Duodenal mucosa (tissue), 2 donors: Measurements from ENCODE around the gene MACROD2.
A peak's percentile ranks its signal among the peaks of the same experiment; 100 is the strongest.
"Not testable (repeated sequence)": the region's sequence is repeated elsewhere in the genome, so short reads cannot be mapped to it uniquely, and the experiment has no call there.

Source experiments
- H3K27ac ChIP-seq: one replicate; pipeline ENCODE4 v1.7.0; 2013; ENCODE audit warnings: low read depth, low read length
- H3K27me3 ChIP-seq, 2 donors: one replicate each; pipeline ENCODE4 v1.7.0; 2013; ENCODE audit warnings: low read length in 2 of 2, control low read depth in 1 of 2; ENCODE audit not compliant: insufficient read depth in 2 of 2, control insufficient read depth in 1 of 2
- H3K36me3 ChIP-seq, 2 donors: one replicate each; pipeline ENCODE4 v1.7.0; 2013; ENCODE audit warnings: low read length in 2 of 2, control low read depth in 1 of 2; ENCODE audit not compliant: insufficient read depth in 2 of 2, control insufficient read depth in 1 of 2
- H3K4me1 ChIP-seq, 2 donors: one replicate each; pipeline ENCODE4 v1.7.0; 2013; ENCODE audit warnings: low read length in 2 of 2, control low read depth in 1 of 2; ENCODE audit not compliant: insufficient read depth in 2 of 2, control insufficient read depth in 1 of 2
- H3K4me3 ChIP-seq, 2 donors: one replicate each; pipeline ENCODE4 v1.7.0; 2013; ENCODE audit warnings: low read length in 2 of 2, low read depth in 1 of 2
- H3K9ac ChIP-seq, 2 donors: one replicate each; pipeline ENCODE4 v1.7.0; 2013; ENCODE audit warnings: low read length in 2 of 2, low read depth in 1 of 2
- H3K9me3 ChIP-seq, 2 donors: one replicate each; pipeline ENCODE4 v1.7.0; 2013; ENCODE audit warnings: low read length in 2 of 2, control low read depth in 1 of 2; ENCODE audit not compliant: control insufficient read depth in 1 of 2

The MACROD2 gene

GRCh38 chr20:13996265-13996664 is 949 bp downstream of the MACROD2 start:
- Histone ChIP-seq H3K27me3 (no peaks in the 10 kb centered on the region), H3K4me1 (peaks cover 0 to 4% of the 10 kb centered on the region in 2 donors), H3K9ac (peak overlapping the region; percentile 25 to 42), H3K36me3 (no peaks in the 10 kb centered on the region), H3K9me3 (peaks cover 5 to 13% of the 10 kb centered on the region in 2 donors), H3K27ac (no peak overlapping the region), H3K4me3 (peak overlapping the region; percentile 76 to 77)

GRCh38 chr20:14000917-14001316 is 5.6 kb downstream of the MACROD2 start:
- no peaks in the 10 kb centered on the region for H3K36me3 ChIP-seq
- H3K4me1 ChIP-seq: peaks cover 0 to 4% of the 10 kb centered on the region in 2 donors
- H3K27ac ChIP-seq: no peak overlapping the region
- no peak overlapping the region for H3K9ac ChIP-seq
- no peaks in the 10 kb centered on the region for H3K27me3 ChIP-seq
- H3K9me3 ChIP-seq: no peaks in the 10 kb centered on the region
- H3K4me3 ChIP-seq: no peak overlapping the region

- no peak overlapping the region for H3K27ac ChIP-seq
- H3K4me1 ChIP-seq: no peaks in the 10 kb centered on the region
- no peaks in the 10 kb centered on the region for H3K9me3 ChIP-seq
- no peaks in the 10 kb centered on the region for H3K36me3 ChIP-seq
- H3K4me3 ChIP-seq: no peak overlapping the region
- H3K27me3 ChIP-seq: no peaks in the 10 kb centered on the region
- H3K9ac ChIP-seq: no peak overlapping the region
These were observed 10.7 kb downstream of the MACROD2 start for GRCh38 chr20:14005996-14006395.

- Histone ChIP-seq H3K4me1 (no peaks in the 10 kb centered on the region), H3K27ac (no peak overlapping the region), H3K27me3 (no peaks in the 10 kb centered on the region), H3K9ac (no peak overlapping the region), H3K9me3 (peaks cover 0 to 7% of the 10 kb centered on the region in 2 donors), H3K4me3 (no peak overlapping the region), H3K36me3 (no peaks in the 10 kb centered on the region)
These were observed 13.9 kb downstream of the MACROD2 start for GRCh38 chr20:14009208-14009607.

- H3K27ac ChIP-seq: no peak overlapping the region
These were observed 17.4 kb downstream of the MACROD2 start for GRCh38 chr20:14012671-14013070.

GRCh38 chr20:14030991-14031390 is 35.7 kb downstream of the MACROD2 start:
- no peaks in the 10 kb centered on the region for H3K4me1 ChIP-seq
- no peak overlapping the region for H3K9ac ChIP-seq
- no peak overlapping the region for H3K27ac ChIP-seq
- no peaks in the 10 kb centered on the region for H3K9me3 ChIP-seq
- H3K36me3 ChIP-seq: no peaks in the 10 kb centered on the region
- no peak overlapping the region for H3K4me3 ChIP-seq
- no peaks in the 10 kb centered on the region for H3K27me3 ChIP-seq

More at GRCh38 chr20:14012671-14013070, 17.4 kb downstream of the MACROD2 start:
- Histone ChIP-seq H3K27me3 (no peaks in the 10 kb centered on the region), H3K9ac (no peak overlapping the region), H3K9me3 (peaks cover 0 to 7% of the 10 kb centered on the region in 2 donors), H3K36me3 (no peaks in the 10 kb centered on the region), H3K4me3 (no peak overlapping the region), H3K4me1 (no peaks in the 10 kb centered on the region)

DNA sequence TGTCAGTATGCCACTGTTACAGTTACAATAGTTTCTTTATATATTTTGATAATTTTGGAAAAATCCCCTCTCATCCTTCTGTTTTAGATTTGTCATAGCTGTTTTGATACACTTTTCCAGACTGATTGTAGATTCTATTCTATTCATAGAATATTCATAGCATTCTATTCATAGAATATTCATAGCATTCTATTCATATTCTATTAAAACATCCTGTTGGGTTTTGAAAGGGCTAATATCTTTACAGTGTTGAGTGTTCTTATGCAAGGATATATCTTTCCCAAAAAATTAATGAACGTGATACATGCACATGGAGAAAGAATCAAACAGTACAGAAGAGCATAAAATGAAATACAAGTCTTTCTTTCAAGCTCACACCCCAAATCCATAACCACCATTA is 38.0 kb downstream of the MACROD2 start:
- no peaks in the 10 kb centered on the region for H3K9me3 ChIP-seq
- H3K27ac ChIP-seq: no peak overlapping the region

DNA sequence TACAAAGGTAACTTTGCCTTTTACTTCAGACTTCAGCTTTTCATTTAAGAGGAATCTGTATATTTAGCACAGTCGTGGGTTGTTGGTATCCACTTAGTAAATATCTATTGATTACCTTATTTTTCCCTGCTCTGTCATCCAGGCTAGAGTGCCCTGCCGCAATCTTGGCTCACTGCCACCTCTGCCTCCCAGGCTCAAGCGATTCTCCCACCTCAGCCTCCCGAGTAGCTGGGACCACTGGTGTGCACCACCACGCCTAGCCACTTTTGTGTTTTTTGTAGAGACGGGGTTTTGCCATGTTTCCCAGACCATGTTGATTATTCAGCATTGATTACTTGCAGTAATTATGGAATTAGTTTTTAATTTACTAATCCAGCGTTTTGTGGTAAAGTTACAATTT is 41.3 kb downstream of the MACROD2 start:
- Histone ChIP-seq H3K4me1 (no peaks in the 10 kb centered on the region), H3K27me3 (no peaks in the 10 kb centered on the region), H3K4me3 (no peak overlapping the region), H3K9ac (no peak overlapping the region), H3K27ac (no peak overlapping the region), H3K9me3 (no peaks in the 10 kb centered on the region), H3K36me3 (no peaks in the 10 kb centered on the region)

More for the DNA sequence above, 38.0 kb downstream of the MACROD2 start:
- no peak overlapping the region for H3K4me3 ChIP-seq
- H3K9ac ChIP-seq: no peak overlapping the region
- H3K4me1 ChIP-seq: no peaks in the 10 kb centered on the region
- H3K27me3 ChIP-seq: no peaks in the 10 kb centered on the region
- H3K36me3 ChIP-seq: no peaks in the 10 kb centered on the region

- H3K4me3 ChIP-seq, H3K4me1 ChIP-seq, H3K9ac ChIP-seq, H3K36me3 ChIP-seq, H3K9me3 ChIP-seq, H3K27ac ChIP-seq, H3K27me3 ChIP-seq: not testable (repeated sequence)
These were observed 49.5 kb downstream of the MACROD2 start for GRCh38 chr20:14044712-14045276.

- Histone ChIP-seq H3K4me3 (no peak overlapping the region), H3K27me3 (no peaks in the 10 kb centered on the region), H3K4me1 (no peaks in the 10 kb centered on the region), H3K9me3 (no peaks in the 10 kb centered on the region), H3K27ac (no peak overlapping the region), H3K36me3 (no peaks in the 10 kb centered on the region), H3K9ac (no peak overlapping the region)
These were observed 51.2 kb downstream of the MACROD2 start for GRCh38 chr20:14046534-14046933.

DNA sequence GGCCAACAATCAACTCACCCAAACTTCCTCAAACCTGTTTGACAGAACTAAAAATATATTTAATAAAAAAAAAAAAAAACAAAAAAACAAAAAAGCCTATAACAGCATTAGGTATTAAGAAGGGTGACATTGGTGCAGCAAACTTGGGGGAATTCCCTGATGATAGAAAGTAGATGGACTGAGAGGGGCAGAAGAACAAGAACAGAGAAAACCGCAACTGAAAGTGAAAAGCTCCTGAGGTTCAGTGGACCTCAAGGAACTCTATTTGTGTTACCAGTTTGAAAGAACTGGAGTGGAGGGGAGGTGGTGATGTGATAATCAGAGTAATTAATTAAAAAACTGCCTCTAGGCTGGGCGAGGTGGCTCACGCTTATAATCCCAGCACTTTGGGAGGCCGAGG is 53.8 kb downstream of the MACROD2 start:
- no peaks in the 10 kb centered on the region for H3K9me3 ChIP-seq
- H3K36me3 ChIP-seq: no peaks in the 10 kb centered on the region
- H3K9ac ChIP-seq: no peak overlapping the region
- no peak overlapping the region for H3K4me3 ChIP-seq
- H3K4me1 ChIP-seq: no peaks in the 10 kb centered on the region
- H3K27ac ChIP-seq: no peak overlapping the region
- H3K27me3 ChIP-seq: no peaks in the 10 kb centered on the region
